Measurements from ENCODE around the gene FSTL4. TPM values are rescaled to one million over a fixed set of nuclear protein-coding genes. Genes with fewer than 3 reads are reported as not detected.

The FSTL4 gene
- total and polyA plus RNA-seq, 2 of the 4 experiments (the other 2 are of a cell fraction): 0.18 TPM; not detected in 1

DNA sequence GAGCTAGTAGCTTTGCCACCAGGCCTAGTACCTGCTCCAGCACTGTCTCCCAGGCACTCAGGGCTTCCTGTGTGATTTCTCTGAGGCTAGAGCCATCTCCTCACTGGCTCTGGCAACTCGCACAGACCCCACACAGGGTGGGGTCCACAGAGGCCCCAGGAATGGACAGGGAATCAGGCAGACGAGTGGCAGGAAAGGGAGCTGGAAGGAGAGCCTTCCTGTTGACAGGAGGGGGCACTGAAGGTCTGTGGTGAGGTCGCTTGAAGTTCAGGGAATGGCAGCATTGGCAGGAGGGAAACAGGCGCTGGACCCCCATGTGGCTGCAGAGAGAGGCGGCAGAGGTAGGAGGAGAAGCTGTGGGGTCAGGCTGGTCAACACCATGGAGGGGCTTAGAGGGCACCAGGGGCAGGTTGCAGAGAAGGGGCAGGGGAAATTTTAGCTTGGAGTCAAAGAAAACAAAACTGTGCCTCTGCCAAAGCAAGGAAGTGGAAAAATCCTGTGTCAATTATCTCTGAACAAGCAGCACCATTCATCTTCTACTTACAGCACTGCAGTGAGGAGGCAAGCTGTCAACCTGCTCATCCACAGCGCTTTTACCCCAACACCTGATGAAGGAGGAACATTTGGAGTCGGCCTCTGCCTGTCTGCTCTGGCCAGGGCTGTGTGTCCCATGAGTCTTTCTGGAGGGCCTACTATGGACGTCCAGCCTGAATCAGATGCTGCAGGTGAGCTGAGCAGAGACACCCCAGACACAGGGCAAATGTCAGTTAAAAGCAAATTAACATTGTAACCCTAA, 270.2 kb downstream of the FSTL4 start:
- no peak overlapping the region for H3K14ac ChIP-seq (replicated peaks; ENCODE audit: low read depth, low read length)
- in situ Hi-C loops (cut with MboI; ENCODE audit: low sequenced_read_pairs) (no loop called here), intact Hi-C loops (cut with micrococcal nuclease) (no loop called here), dilution Hi-C loops (cut with HindIII; ENCODE audit: low sequenced_read_pairs, unreplicated experiment) (no loop called here)
- H3K27ac ChIP-seq (ENCODE audit: insufficient read depth, low read length): no peak overlapping the region
- no peaks in the 10 kb centered on the region for H3K79me1 ChIP-seq (ENCODE audit: low read depth in 1 of 2, low read length in 2 of 2)
- ATAC-seq (ENCODE audit: low read depth) (no peak), DNase-seq (no peak)
- no peak overlapping the region for H4K8ac ChIP-seq (ENCODE audit: low read depth in 2 of 2, low read length in 2 of 2)
- TF ChIP-seq ELK1 (IDR thresholded peaks at IDR 0.05; ENCODE audit: borderline replicate concordance, low read depth, low read length): no peak
- no peak for TF ChIP-seq CTCF (conservative IDR thresholded peaks at IDR 0.05; ENCODE audit: low read depth, low read length)
- no peak for TF ChIP-seq USF2 (IDR thresholded peaks at IDR 0.05; ENCODE audit: low read depth, low read length)
- POLR2A ChIA-PET (ENCODE audit: unreplicated experiment): no interaction called here
- no peaks in the 10 kb centered on the region for H3K9me1 ChIP-seq (ENCODE audit: insufficient read depth, low read length)
- no peak overlapping the region for H3K18ac ChIP-seq (ENCODE audit: low read depth, low read length)
- no peaks in the 10 kb centered on the region for H3K9me3 ChIP-seq (ENCODE audit: control insufficient read depth, insufficient read depth, low read length)
- H3K4me3 ChIP-seq (ENCODE audit: insufficient read depth, low read depth, low read length): no peak overlapping the region
- H2BK20ac ChIP-seq (ENCODE audit: low read depth, low read length): no peak overlapping the region
- H3K27me3 ChIP-seq (ENCODE audit: control insufficient read depth, insufficient read depth, low read length): peaks cover 9% of the 10 kb centered on the region
- no peaks in the 10 kb centered on the region for H3K36me3 ChIP-seq (ENCODE audit: control insufficient read depth, insufficient read depth, low read length)
- no CpG with 5 or more reads among the region's 8 CpGs for WGBS, 2 experiments (ENCODE audit: extremely low coverage in 2 of 2, insufficient read length in 1 of 2)
- no peak overlapping the region for H2AK9ac ChIP-seq (replicated peaks; ENCODE audit: low read depth, low read length, poor library complexity)
- CTCF ChIA-PET: no interaction called here
- H3K4ac ChIP-seq (ENCODE audit: low read depth, low read length): no peak overlapping the region
- no peak overlapping the region for H2AFZ ChIP-seq (replicated peaks; ENCODE audit: low read length, poor library complexity)
- no peaks in the 10 kb centered on the region for H3K4me1 ChIP-seq (ENCODE audit: control insufficient read depth, insufficient read depth, low read length)
- H3K23ac ChIP-seq (ENCODE audit: low read depth, low read length): no peak overlapping the region
- H4K5ac ChIP-seq (ENCODE audit: low read depth, low read length): no peak overlapping the region
- H2BK5ac ChIP-seq (ENCODE audit: low read depth, low read length, poor library complexity, severe bottlenecking): no peak overlapping the region
- H4K91ac ChIP-seq (ENCODE audit: insufficient read depth, low read depth, low read length): no peak overlapping the region
- H2BK120ac ChIP-seq (ENCODE audit: low read depth, low read length): no peak overlapping the region
- no peaks in the 10 kb centered on the region for H4K20me1 ChIP-seq (ENCODE audit: insufficient read depth, low read length)
- no peak overlapping the region for H2AK5ac ChIP-seq (ENCODE audit: low read depth, low read length)
- no peak overlapping the region for H2BK15ac ChIP-seq (ENCODE audit: low read depth, low read length)
- no TSS peak for BruUV-seq (replicated peaks)
- H3K9ac ChIP-seq (ENCODE audit: low read depth, low read length): no peak overlapping the region
- H3K4me2 ChIP-seq (ENCODE audit: low read depth, low read length): no peak overlapping the region
- H3K56ac ChIP-seq (ENCODE audit: extremely low read depth, insufficient read depth, low read length): no peak overlapping the region

All from IMR-90 (cell line).